Inflammatory macrophage (primary cell): ENCODE measurements around the gene HLCS.

ENCODE experiments used
- DNase-seq, 2 donors: peaks; one replicate each; pipeline ENCODE4 v3.0.0-alpha.2; 2020 to 2022

Gene HLCS

GRCh38 chr21:36743446-36743845 lies 223.0 kb downstream of the HLCS start:
- DNase-seq = no peak

- no peak for DNase-seq
Observed at GRCh38 chr21:36743008-36743407, 223.5 kb downstream of the HLCS start.

- DNase-seq = no peak
Observed at GRCh38 chr21:36741506-36741905, 225.0 kb downstream of the HLCS start.

- no peak for DNase-seq
Observed at GRCh38 chr21:36738489-36739126, 227.9 kb downstream of the HLCS start.

GRCh38 chr21:36735724-36736320 lies 230.6 kb downstream of the HLCS start:
- no peak for DNase-seq

GRCh38 chr21:36735201-36735515 lies 231.3 kb downstream of the HLCS start:
- DNase-seq = no peak

- no peak for DNase-seq
Observed at GRCh38 chr21:36734367-36735200, 231.9 kb downstream of the HLCS start.

- DNase-seq = no peak
Observed at GRCh38 chr21:36733857-36734256, 232.6 kb downstream of the HLCS start.

- DNase-seq = no peak
Observed at GRCh38 chr21:36732761-36733160, 233.7 kb downstream of the HLCS start.

GRCh38 chr21:36732217-36732616 lies 234.3 kb downstream of the HLCS start:
- no peak for DNase-seq

GRCh38 chr21:36730291-36731281 lies 235.9 kb downstream of the HLCS start:
- no peak for DNase-seq

- no peak for DNase-seq
Observed at GRCh38 chr21:36729310-36729970, 237.0 kb downstream of the HLCS start.

GRCh38 chr21:36728371-36729111 lies 237.9 kb downstream of the HLCS start:
- no peak for DNase-seq

GRCh38 chr21:36727866-36728265 lies 238.6 kb downstream of the HLCS start:
- DNase-seq = no peak

GRCh38 chr21:36725793-36726386 lies 240.6 kb downstream of the HLCS start:
- DNase-seq = no peak

- DNase-seq = no peak
Observed at GRCh38 chr21:36724660-36725059, 241.8 kb downstream of the HLCS start.

GRCh38 chr21:36723371-36723881 lies 243.0 kb downstream of the HLCS start:
- DNase-seq = no peak

GRCh38 chr21:36722370-36723368 lies 243.8 kb downstream of the HLCS start:
- no peak for DNase-seq

- no peak for DNase-seq
Observed at GRCh38 chr21:36721817-36722216, 244.7 kb downstream of the HLCS start.
